Calu3 (cell line): ENCODE measurements around the gene DAGLA. TPM values are rescaled to one million over a fixed set of nuclear protein-coding genes. Genes with fewer than 3 reads are reported as not detected.

Experiments
- BruUV-seq: library from RNA; stranded (reverse); fragments of 400-500 nt; replicated peaks from 2 replicates; lab custom pipeline; 2021; lab: Mats Ljungman, UMichigan
- CTCF ChIA-PET: fragments of 300-600 bp; sonication (Branson Sonifier 250); formaldehyde crosslinking; loops from one replicate; lab custom pipeline; 2022; ENCODE audit warnings: antibody characterized with exemption; lab: Charles Lee
- DNase-seq: peaks from one replicate; pipeline ENCODE4 v3.0.0; 2022
- H3K27ac Mint-ChIP-seq: one replicate; pipeline ENCODE4 v1.8.0; 2022; ENCODE audit warnings: mixed read lengths; ENCODE audit not compliant: unreplicated experiment
- H3K27me3 Mint-ChIP-seq: one replicate; pipeline ENCODE4 v1.8.0; 2022; ENCODE audit warnings: mixed read lengths; ENCODE audit not compliant: unreplicated experiment
- H3K36me3 Mint-ChIP-seq: one replicate; pipeline ENCODE4 v1.8.0; 2022; ENCODE audit warnings: mild to moderate bottlenecking, moderate library complexity, mixed read lengths; ENCODE audit not compliant: insufficient read depth, unreplicated experiment
- H3K4me1 Mint-ChIP-seq: one replicate; pipeline ENCODE4 v1.8.0; 2022; ENCODE audit warnings: mild to moderate bottlenecking, low read depth, mixed read lengths; ENCODE audit not compliant: unreplicated experiment
- H3K4me3 Mint-ChIP-seq: one replicate; pipeline ENCODE4 v1.8.0; 2022; ENCODE audit warnings: mild to moderate bottlenecking, low read depth, moderate library complexity, mixed read lengths; ENCODE audit not compliant: unreplicated experiment
- H3K9me3 Mint-ChIP-seq: one replicate; pipeline ENCODE4 v1.8.0; 2022; ENCODE audit warnings: low read depth, mixed read lengths; ENCODE audit not compliant: unreplicated experiment
- intact Hi-C: fragments of 100-400 bp; cut with micrococcal nuclease; formaldehyde crosslinking; loops from one replicate; pipeline ENCODE4 v1.10.0; 2022; ENCODE audit not compliant: unreplicated experiment
- total RNA-seq: library from RNA; stranded (reverse); gene quantifications from 2 replicates; pipeline ENCODE4 v1.2.3, GENCODE V29; 2022
- TF ChIP-seq, protein P1 (sequence below): fragments of 200-600 bp; IDR thresholded peaks from one replicate; pipeline ENCODE4 v1.8.0; 2022; ENCODE audit warnings: antibody characterized with exemption; ENCODE audit not compliant: unreplicated experiment

Gene DAGLA
- total RNA-seq, 1 experiment from 2014 or later, result 7.5 TPM

DNA sequence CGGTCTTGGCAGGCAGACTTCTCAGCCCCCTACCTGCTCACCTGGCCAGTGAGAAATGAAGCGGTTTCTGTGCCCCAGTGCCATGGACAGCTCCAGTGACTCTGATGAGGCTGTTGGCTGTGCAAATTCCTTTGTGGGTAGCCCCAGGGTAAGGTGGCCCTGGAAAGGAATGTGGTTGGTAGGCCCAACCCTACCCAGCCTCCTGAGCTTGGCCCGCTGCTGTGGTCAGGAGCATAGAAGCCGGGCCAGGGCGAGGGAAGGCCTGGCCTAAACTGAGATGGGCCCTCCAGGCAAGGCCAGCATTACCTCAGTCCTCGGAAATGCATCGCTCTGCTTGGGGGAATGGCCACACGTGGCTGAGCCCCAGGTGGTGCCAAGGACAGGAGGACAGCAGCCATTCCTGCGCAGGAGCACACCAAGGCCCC is 16.9 kb downstream of the DAGLA start:
- Mint-ChIP-seq H3K4me1 (peaks cover 46% of the 10 kb centered on the region), H3K27ac (peak overlapping the region; percentile 87)
- intact Hi-C loops, result loop anchor here (2.0 kb wide), 1 partner anchor 36 kb away; no protein-coding TSS in a partner anchor

DNA sequence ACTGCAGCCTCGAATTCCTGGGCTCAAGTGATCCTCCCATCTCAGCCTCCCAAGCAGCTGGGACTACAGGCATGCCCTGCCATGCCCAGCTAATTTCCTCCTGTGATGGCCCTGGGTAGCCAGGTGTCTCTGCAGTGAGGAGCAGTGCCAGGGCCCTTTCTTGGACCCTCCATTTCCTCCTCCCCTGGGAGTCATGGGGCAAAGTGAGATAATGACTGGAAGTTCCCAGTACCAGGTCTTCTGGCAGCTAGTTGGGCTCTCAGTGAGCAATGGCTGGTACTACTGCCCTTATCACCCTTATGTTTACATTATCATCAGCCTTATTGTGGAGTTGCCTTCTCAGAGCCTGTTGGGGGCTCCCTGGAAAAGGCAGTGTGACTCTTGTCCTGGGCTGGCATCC is 17.6 kb downstream of the DAGLA start:
- H3K4me1 Mint-ChIP-seq, result peaks cover 46% of the 10 kb centered on the region
- H3K36me3 Mint-ChIP-seq, result peaks cover 21% of the 10 kb centered on the region
- no TSS peak for BruUV-seq
- no peak for DNase-seq
- TF ChIP-seq, protein P1, sequence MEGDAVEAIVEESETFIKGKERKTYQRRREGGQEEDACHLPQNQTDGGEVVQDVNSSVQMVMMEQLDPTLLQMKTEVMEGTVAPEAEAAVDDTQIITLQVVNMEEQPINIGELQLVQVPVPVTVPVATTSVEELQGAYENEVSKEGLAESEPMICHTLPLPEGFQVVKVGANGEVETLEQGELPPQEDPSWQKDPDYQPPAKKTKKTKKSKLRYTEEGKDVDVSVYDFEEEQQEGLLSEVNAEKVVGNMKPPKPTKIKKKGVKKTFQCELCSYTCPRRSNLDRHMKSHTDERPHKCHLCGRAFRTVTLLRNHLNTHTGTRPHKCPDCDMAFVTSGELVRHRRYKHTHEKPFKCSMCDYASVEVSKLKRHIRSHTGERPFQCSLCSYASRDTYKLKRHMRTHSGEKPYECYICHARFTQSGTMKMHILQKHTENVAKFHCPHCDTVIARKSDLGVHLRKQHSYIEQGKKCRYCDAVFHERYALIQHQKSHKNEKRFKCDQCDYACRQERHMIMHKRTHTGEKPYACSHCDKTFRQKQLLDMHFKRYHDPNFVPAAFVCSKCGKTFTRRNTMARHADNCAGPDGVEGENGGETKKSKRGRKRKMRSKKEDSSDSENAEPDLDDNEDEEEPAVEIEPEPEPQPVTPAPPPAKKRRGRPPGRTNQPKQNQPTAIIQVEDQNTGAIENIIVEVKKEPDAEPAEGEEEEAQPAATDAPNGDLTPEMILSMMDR, result no peak
- CTCF ChIA-PET, result interaction anchor here (1.1 kb wide), 1 partner anchor 31 kb away, joined by 3 read pairs; no protein-coding TSS in a partner anchor
- H3K4me3 Mint-ChIP-seq, result no peak overlapping the region
- H3K27me3 Mint-ChIP-seq, result no peaks in the 10 kb centered on the region
- intact Hi-C loops, result loop anchor here (2.0 kb wide), 1 partner anchor 35 kb away; no protein-coding TSS in a partner anchor
- peak overlapping the region; percentile 87 for H3K27ac Mint-ChIP-seq
- H3K9me3 Mint-ChIP-seq, result no peaks in the 10 kb centered on the region

More for the DNA sequence above, 16.9 kb downstream of the DAGLA start:
- TF ChIP-seq, protein P1, result no peak
- no TSS peak for BruUV-seq
- Mint-ChIP-seq H3K9me3 (no peaks in the 10 kb centered on the region), H3K4me3 (no peak overlapping the region), H3K27me3 (no peaks in the 10 kb centered on the region), H3K36me3 (peaks cover 21% of the 10 kb centered on the region)
- CTCF ChIA-PET, result interaction anchor here (0.7 to 1.1 kb wide), 3 partner anchors 15 to 33 kb away, joined by 3 read pairs; no protein-coding TSS in a partner anchor
- DNase-seq, result peak; percentile 89

DNA sequence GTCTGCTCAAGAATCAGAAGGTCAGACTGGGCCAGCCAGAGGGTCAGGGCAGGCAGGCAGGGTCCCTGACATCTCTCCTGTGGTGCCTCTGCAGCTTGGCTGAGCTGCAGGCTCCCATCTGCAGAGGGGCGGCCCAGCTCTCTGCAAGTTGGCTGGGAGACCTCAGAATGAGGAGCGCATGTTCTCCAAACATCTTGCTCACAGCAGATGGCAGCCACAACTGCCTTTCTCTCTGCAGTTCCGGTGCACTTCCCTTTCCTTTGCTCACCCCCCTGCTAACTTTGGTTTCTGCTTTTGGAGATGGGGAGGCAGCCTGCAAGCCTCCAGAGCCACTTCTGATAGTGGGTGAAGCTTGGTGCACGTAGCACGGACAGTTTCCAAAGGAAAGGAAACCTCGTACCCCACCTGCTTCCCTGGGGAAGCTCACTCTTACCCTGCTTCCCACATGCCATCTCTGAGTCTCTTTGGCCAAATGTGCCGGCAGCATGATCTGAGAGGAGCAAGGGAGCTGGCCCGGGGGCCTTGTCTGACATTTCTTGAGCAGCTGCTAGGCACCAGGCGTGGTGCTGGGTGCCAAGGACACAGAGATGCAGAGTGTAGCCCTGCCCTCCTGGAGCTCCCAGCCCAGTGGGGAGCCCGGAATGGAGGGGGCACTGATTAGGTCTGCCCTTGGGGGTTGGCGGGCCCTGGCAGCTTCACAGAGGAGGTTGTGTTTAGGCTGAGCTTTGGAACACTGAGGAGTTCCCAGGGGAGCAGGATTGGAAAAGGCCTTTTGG is 18.2 kb downstream of the DAGLA start:
- H3K27me3 Mint-ChIP-seq, result no peaks in the 10 kb centered on the region
- H3K9me3 Mint-ChIP-seq, result no peaks in the 10 kb centered on the region
- TF ChIP-seq, protein P1, result no peak
- peaks cover 46% of the 10 kb centered on the region for H3K4me1 Mint-ChIP-seq
- H3K4me3 Mint-ChIP-seq, result no peak overlapping the region
- H3K36me3 Mint-ChIP-seq, result peaks cover 21% of the 10 kb centered on the region
- CTCF ChIA-PET, result interaction anchor here (1.1 kb wide), 1 partner anchor 30 kb away, joined by 3 read pairs; no protein-coding TSS in a partner anchor
- no TSS peak for BruUV-seq
- intact Hi-C loops, result no loop called here
- DNase-seq, result no peak
- peak overlapping the region; percentile 87 for H3K27ac Mint-ChIP-seq

DNA sequence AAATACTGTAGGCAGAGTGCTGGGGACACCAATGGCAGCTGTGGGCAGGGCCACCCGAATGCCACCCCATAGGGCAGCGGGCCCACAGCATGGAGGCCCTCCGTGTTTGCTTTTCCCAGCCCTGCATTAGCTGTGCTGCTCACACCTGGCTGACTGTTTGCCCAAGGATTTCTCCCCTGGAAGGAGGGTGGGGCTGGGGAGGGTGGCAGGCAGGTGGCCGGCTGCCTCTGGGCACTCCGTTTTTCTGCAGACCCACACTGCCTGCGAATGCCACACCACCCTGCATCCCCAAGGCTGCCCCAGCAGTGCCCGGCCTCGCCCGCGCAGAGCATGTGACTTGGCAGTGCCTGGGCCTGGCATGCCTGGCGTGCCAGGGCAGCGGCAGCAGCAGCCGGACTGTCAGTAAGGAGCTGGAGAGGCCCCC is 19.6 kb downstream of the DAGLA start:
- no TSS peak for BruUV-seq
- DNase-seq, result peak; percentile 79
- H3K4me1 Mint-ChIP-seq, result peaks cover 46% of the 10 kb centered on the region

More for the DNA sequence above, 19.6 kb downstream of the DAGLA start:
- CTCF ChIA-PET, result interaction anchor here (0.6 to 1.5 kb wide), 8 partner anchors 12 to 420 kb away, joined by 3 to 9 read pairs (median 4); no protein-coding TSS in a partner anchor
- Mint-ChIP-seq H3K27me3 (no peaks in the 10 kb centered on the region), H3K36me3 (peaks cover 21% of the 10 kb centered on the region), H3K4me3 (peak overlapping the region; percentile 48), H3K27ac (peak overlapping the region; percentile 87), H3K9me3 (no peaks in the 10 kb centered on the region)
- TF ChIP-seq, protein P1, result no peak
- intact Hi-C loops, result no loop called here
